ENCODE results near the gene AGAP2.

DNA sequence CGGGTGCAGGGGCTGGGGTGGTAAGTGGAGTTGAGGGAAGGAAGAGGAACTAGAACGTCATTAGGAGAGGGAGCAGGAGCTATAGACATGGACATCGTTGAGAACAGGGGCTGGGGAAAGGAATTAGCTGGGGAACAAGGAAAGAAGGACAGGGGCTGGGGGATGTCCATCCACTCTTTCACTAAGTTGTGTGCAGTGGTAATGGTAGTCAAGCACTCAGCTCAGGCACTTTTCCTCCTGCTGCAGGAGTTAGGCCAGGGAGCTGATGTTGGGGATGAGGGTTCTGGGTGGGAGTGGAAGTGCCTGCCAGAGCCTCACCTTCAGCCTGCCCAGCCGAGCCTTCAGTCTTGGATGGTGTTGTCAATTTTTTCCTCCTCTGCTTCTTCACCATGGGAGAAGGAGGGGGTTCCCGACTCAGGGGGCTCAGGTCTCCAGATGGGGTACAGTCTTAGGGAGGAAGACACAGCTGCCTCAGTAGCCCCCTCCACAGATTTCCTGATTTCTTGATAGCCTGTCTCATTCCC is 9.2 kb downstream of the AGAP2 start:
- no peak for TF ChIP-seq CTCF (IDR thresholded peaks at IDR 0.05)
- TF ChIP-seq POLR2A (IDR thresholded peaks at IDR 0.05), result no peak
